Endothelial cell of umbilical vein (primary cell): Measurements from ENCODE around the gene SLF2. TPM values are rescaled to one million over a fixed set of nuclear protein-coding genes. Genes with fewer than 3 reads are reported as not detected.

Source experiments
- BruUV-seq: library from RNA; stranded (reverse); fragments of 400-500 nt; replicated peaks from 2 replicates; lab custom pipeline; 2021; lab: Mats Ljungman, UMichigan
- CTCF ChIA-PET: fragments of 300-600, 350-600 bp; sonication (Branson Sonifier 250); formaldehyde crosslinking; loops from one replicate; lab custom pipeline; 2021; ENCODE audit warnings: antibody characterized with exemption, inconsistent platforms; lab: Charles Lee
- POLR2A ChIA-PET: fragments of 300-600, 350-600 bp; sonication (Branson Sonifier 250); formaldehyde crosslinking; loops from one replicate; lab custom pipeline; 2021; ENCODE audit warnings: antibody characterized with exemption, inconsistent platforms; lab: Charles Lee
- DNase-seq: peaks from one replicate; pipeline ENCODE4 v3.0.0-alpha.2; 2011; ENCODE audit warnings: low read depth, low spot score
- FAIRE-seq: peaks from 2 replicates; lab custom pipeline; 2011; peaks lifted over from hg19 to GRCh38; lab: Jason Lieb, UNC
- H2AFZ ChIP-seq: 2 replicates; pipeline ENCODE4 v1.6.0; 2012; ENCODE audit warnings: low read depth, low read length, control low read depth, inconsistent platforms
- H3K27ac ChIP-seq: 2 replicates; pipeline ENCODE4 v1.5.1; 2011; ENCODE audit warnings: low read depth, mild to moderate bottlenecking, control low read depth, low read length, moderate library complexity; ENCODE audit not compliant: insufficient read depth
- H3K27me3 ChIP-seq, 2 experiments: 2 replicates each; pipeline versions ENCODE4 v1.6.0 to v1.6.1; 2011; ENCODE audit warnings: low read length in 2 of 2, mixed read lengths in 1 of 2; ENCODE audit not compliant: control insufficient read depth in 2 of 2, insufficient read depth in 2 of 2
- H3K36me3 ChIP-seq, 2 experiments: 2 replicates in 1 of 2; 3 replicates in 1 of 2; pipeline ENCODE4 v1.5.1; 2011; ENCODE audit warnings: low read length in 2 of 2, mild to moderate bottlenecking in 1 of 2, moderate library complexity in 1 of 2; ENCODE audit not compliant: control insufficient read depth in 2 of 2, insufficient read depth in 2 of 2; ENCODE audit errors: extremely low read depth in 1 of 2
- H3K4me1 ChIP-seq: 3 replicates; pipeline ENCODE4 v1.5.1; 2011; ENCODE audit warnings: mild to moderate bottlenecking, low read length; ENCODE audit not compliant: control insufficient read depth, insufficient read depth; ENCODE audit errors: extremely low read depth
- H3K4me2 ChIP-seq: 2 replicates; pipeline ENCODE4 v1.6.1; 2011; ENCODE audit warnings: low read length, control low read depth, mixed read lengths; ENCODE audit not compliant: insufficient read depth
- H3K4me3 ChIP-seq, 3 experiments: fragments of 200-600 bp in 1 of 3; sonication (generic), shearing (Covaris generic) in 1 of 3; replicated peaks in 1 of 3; 2 replicates each; pipeline ENCODE4 v1.5.1; 2011 to 2016; ENCODE audit warnings: control low read depth in 3 of 3, low read length in 3 of 3, mild to moderate bottlenecking in 2 of 3, inconsistent platforms in 1 of 3, low read depth in 1 of 3, moderate library complexity in 1 of 3; ENCODE audit not compliant: insufficient read depth in 1 of 3
- H3K79me2 ChIP-seq: 2 replicates; pipeline ENCODE4 v1.6.0; 2012; ENCODE audit warnings: low read length, inconsistent platforms; ENCODE audit not compliant: control insufficient read depth, insufficient read depth
- H3K9ac ChIP-seq: replicated peaks from 2 replicates; pipeline ENCODE3; 2011; ENCODE audit warnings: low read length, control low read depth; ENCODE audit not compliant: insufficient read depth; ENCODE audit errors: extremely low read depth
- H3K9me1 ChIP-seq: replicated peaks from 3 replicates; pipeline ENCODE4 v1.6.0; 2011; ENCODE audit warnings: mild to moderate bottlenecking, low read length; ENCODE audit not compliant: control insufficient read depth, insufficient read depth; ENCODE audit errors: extremely low read depth
- H3K9me3 ChIP-seq: replicated peaks from 2 replicates; pipeline ENCODE4 v1.5.1; 2012; ENCODE audit warnings: low read length, inconsistent platforms; ENCODE audit not compliant: control insufficient read depth, insufficient read depth
- H4K20me1 ChIP-seq: replicated peaks from 2 replicates; pipeline ENCODE3; 2011; ENCODE audit warnings: mild to moderate bottlenecking, low read length; ENCODE audit not compliant: control insufficient read depth, insufficient read depth; ENCODE audit errors: extremely low read depth
- EZH2 ChIP-seq: IDR thresholded peaks from 2 replicates; pipeline ENCODE4 v1.6.1; 2012; ENCODE audit warnings: borderline replicate concordance, low read depth, mild to moderate bottlenecking, moderate library complexity, low read length, inconsistent platforms; ENCODE audit not compliant: severe bottlenecking
- FOS ChIP-seq: IDR thresholded peaks from 2 replicates; pipeline ENCODE4 v1.6.1; 2011; ENCODE audit warnings: mild to moderate bottlenecking, low read length, moderate library complexity, borderline replicate concordance; ENCODE audit not compliant: insufficient read depth
- dilution Hi-C: fragments of 300-500 bp; cut with MboI; formaldehyde crosslinking; loops from one replicate; pipeline ENCODE4 v1.15.0; 2019; ENCODE audit warnings: low sequenced_read_pairs; ENCODE audit not compliant: extremely low pct_ligation_motif_present
- intact Hi-C: fragments of 100-400 bp; cut with micrococcal nuclease; formaldehyde crosslinking; loops from one replicate; pipeline ENCODE4 v1.10.0; 2022
- microRNA counts: library from miRNA; unstranded; fragments of <30 nt; microRNA quantifications from one replicate; lab custom pipeline; 2016
- microRNA-seq: library from miRNA; unstranded; fragments of <30 nt; microRNA quantifications from one replicate; pipeline ENCODE4 v1.2.0, GENCODE V29; 2021; ENCODE audit warnings: borderline number of aligned reads, borderline replicate concordance
- polyA plus RNA-seq, 4 experiments: library from polyadenylated mRNA; depleted of rRNA in 3 of 4; stranded (reverse) in 3 of 4; unstranded in 1 of 4; fragments of >200 nt; gene quantifications; 2 replicates each; pipeline versions ENCODE4 v1.2.1 to v1.2.3, GENCODE V29; 2011 to 2012; ENCODE audit warnings: missing spikeins in 1 of 4
- small RNA-seq: library from RNA; depleted of rRNA; stranded (forward); fragments of <200 nt; gene quantifications from one replicate; pipeline ENCODE3, GENCODE V24; 2012; ENCODE audit warnings: low replicate concordance, low read depth; ENCODE audit not compliant: insufficient read depth, insufficient read length
- total RNA-seq: library from RNA; stranded (reverse); gene quantifications from 2 replicates; pipeline ENCODE4 v1.2.3, GENCODE V29; 2021
- TF ChIP-seq, protein P1 (sequence below), 2 donors: IDR thresholded peaks; 1 replicate in 1 of 2; 2 replicates in 1 of 2; pipeline ENCODE4 v1.5.1; 2011; ENCODE audit warnings: low read length in 2 of 2, mild to moderate bottlenecking in 2 of 2, moderate library complexity in 2 of 2, control low read depth in 1 of 2, inconsistent platforms in 1 of 2, low read depth in 1 of 2; ENCODE audit not compliant: insufficient read depth in 1 of 2; ENCODE audit errors: extremely low read depth in 1 of 2

SLF2 gene
- total and polyA plus RNA-seq, 2 donors (not counting 3 experiments of a cell fraction or from before 2014, with no cell fraction given): 7.5 to 35.5 TPM

DNA sequence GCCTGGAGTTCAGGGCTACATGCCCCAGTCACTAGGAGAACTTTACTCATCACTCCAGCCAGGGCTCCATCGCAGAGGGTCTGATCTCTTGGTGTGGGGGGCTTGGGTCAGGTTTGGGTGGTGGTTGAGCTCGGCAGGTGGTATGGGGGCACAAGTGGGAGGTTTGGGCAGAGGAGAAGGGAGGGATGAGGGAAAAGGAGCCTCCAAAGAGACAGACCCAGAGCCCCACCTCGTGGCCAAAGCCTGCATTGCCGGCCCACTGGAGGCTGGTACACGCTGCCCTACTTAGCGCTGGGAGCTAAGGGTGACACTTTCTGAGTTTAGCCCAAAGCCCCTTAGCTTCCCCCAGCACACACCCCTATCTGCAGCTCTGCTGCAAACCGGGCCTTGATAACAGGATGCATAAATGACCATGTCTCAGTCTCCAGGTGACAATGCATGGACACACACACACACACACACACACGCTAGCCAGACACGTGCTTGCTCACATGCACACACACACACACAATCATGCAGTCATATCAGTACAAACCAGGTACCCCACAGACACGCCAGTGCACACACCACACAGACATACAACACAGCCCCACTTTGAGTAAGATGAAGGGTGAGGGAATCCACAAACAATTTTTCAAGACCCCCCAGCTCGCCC lies 101.6 kb downstream of the SLF2 start:
- Histone ChIP-seq H3K4me1 (peaks cover 13% of the 10 kb centered on the region), H3K9me3 (no peaks in the 10 kb centered on the region), H3K27ac (no peak overlapping the region), H3K79me2 (no peaks in the 10 kb centered on the region), H3K4me2 (no peak overlapping the region), H3K9ac (no peak overlapping the region), H3K36me3 (no peaks in the 10 kb centered on the region), H3K9me1 (no peaks in the 10 kb centered on the region), H3K27me3 (no peaks in the 10 kb centered on the region), H4K20me1 (no peaks in the 10 kb centered on the region), H2AFZ (no peak overlapping the region), H3K4me3 (no peak overlapping the region)
- TF ChIP-seq EZH2 (no peak), FOS (no peak)
- TF ChIP-seq, protein P1, sequence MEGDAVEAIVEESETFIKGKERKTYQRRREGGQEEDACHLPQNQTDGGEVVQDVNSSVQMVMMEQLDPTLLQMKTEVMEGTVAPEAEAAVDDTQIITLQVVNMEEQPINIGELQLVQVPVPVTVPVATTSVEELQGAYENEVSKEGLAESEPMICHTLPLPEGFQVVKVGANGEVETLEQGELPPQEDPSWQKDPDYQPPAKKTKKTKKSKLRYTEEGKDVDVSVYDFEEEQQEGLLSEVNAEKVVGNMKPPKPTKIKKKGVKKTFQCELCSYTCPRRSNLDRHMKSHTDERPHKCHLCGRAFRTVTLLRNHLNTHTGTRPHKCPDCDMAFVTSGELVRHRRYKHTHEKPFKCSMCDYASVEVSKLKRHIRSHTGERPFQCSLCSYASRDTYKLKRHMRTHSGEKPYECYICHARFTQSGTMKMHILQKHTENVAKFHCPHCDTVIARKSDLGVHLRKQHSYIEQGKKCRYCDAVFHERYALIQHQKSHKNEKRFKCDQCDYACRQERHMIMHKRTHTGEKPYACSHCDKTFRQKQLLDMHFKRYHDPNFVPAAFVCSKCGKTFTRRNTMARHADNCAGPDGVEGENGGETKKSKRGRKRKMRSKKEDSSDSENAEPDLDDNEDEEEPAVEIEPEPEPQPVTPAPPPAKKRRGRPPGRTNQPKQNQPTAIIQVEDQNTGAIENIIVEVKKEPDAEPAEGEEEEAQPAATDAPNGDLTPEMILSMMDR (IDR thresholded peaks at IDR 0.05; ENCODE audit: extremely low read depth in 1 of 2, insufficient read depth in 1 of 2, low read depth in 1 of 2, low read length in 2 of 2): peak; percentile 91 to 98
- intact Hi-C loops (loop anchor here (1.0 to 10.0 kb wide), 3 partner anchors 100 to 452 kb away; partner anchors contain the start of gene SLF2), dilution Hi-C loops (no loop called here)
- FAIRE-seq (peak; percentile 81), DNase-seq (peak; percentile 64)
- CTCF ChIA-PET: interaction anchor here (0.6 to 7.3 kb wide), 35 partner anchors 10 to 454 kb away, joined by 3 to 254 read pairs (median 5); partner anchors contain the start of genes KAZALD1, LZTS2, MRPL43 and PDZD7
- BruUV-seq: no TSS peak
- POLR2A ChIA-PET: no interaction called here

MicroRNA genes within 50 kb of the gene (microRNA counts, 767-probe panel; counts per million panel counts)
- 723 counts per million, percentile 96 among the panel's probes with 10 or more counts for microRNA hsa-miR-608 (lab: Ali Mortazavi, UCI)

Small RNA genes lying within 50 kb of the gene (microRNA-seq; reads per million reads assigned to microRNA genes)
- not detected for gene MIR608

Small RNA genes lying within 50 kb of the gene (small RNA-seq; reads per million reads assigned to genes)
- gene MIR608: not detected
- gene RF00019: not detected

Other genes starting within 250 kb of the SLF2 start
- not detected in 2 replicates for gene PAX2, start 167.4 kb upstream of the SLF2 start, total RNA-seq
- not detected in 2 replicates for gene PAX2, start 167.4 kb upstream of the SLF2 start, polyA plus RNA-seq
- 6.0 and 6.7 TPM in 2 replicates for gene SEMA4G, start 56.5 kb downstream of the SLF2 start, total RNA-seq
- gene SEMA4G, start 56.5 kb downstream of the SLF2 start, polyA plus RNA-seq: 10.4 and 12.7 TPM in 2 replicates
- 75.0 and 77.3 TPM in 2 replicates for gene MRPL43, start 74.5 kb downstream of the SLF2 start, total RNA-seq
- gene MRPL43, start 74.5 kb downstream of the SLF2 start, polyA plus RNA-seq: 144 and 204 TPM in 2 replicates
- gene TWNK, start 74.6 kb downstream of the SLF2 start, total RNA-seq: 10.9 and 12.3 TPM in 2 replicates
- 4.3 and 5.6 TPM in 2 replicates for gene TWNK, start 74.6 kb downstream of the SLF2 start, polyA plus RNA-seq
- 63.7 and 70.8 TPM in 2 replicates for gene LZTS2, start 86.8 kb downstream of the SLF2 start, total RNA-seq
- gene LZTS2, start 86.8 kb downstream of the SLF2 start, polyA plus RNA-seq: 79.5 and 93.2 TPM in 2 replicates
- gene PDZD7, start 118.2 kb downstream of the SLF2 start, total RNA-seq: 0.55 and 1.6 TPM in 2 replicates
- gene PDZD7, start 118.2 kb downstream of the SLF2 start, polyA plus RNA-seq: 0.41 and 0.92 TPM in 2 replicates
- 79.6 and 83.1 TPM in 2 replicates for gene SFXN3, start 118.3 kb downstream of the SLF2 start, total RNA-seq
- gene SFXN3, start 118.3 kb downstream of the SLF2 start, polyA plus RNA-seq: 117 and 125 TPM in 2 replicates
- gene KAZALD1, start 149.0 kb downstream of the SLF2 start, total RNA-seq: 2.9 and 3.3 TPM in 2 replicates
- 3.0 TPM in 2 replicates for gene KAZALD1, start 149.0 kb downstream of the SLF2 start, polyA plus RNA-seq
- gene TLX1, start 218.3 kb downstream of the SLF2 start, total RNA-seq: not detected in 2 replicates
- 0.10 TPM in 1 of 2 replicates, not detected in the other for gene TLX1, start 218.3 kb downstream of the SLF2 start, polyA plus RNA-seq